SK-N-SH treated with all-trans-retinoic acid at 6 μM for 48 hours (cell line): ENCODE measurements around the gene TTPAL.

Experiments used
- ATAC-seq: fragments of 200-7000 bp; cut with Tn5 transposase; 3 replicates; pipeline ENCODE4 v1.9.1; 2020; ENCODE audit warnings: mild to moderate bottlenecking, moderate library complexity
- ARNTL ChIP-seq: fragments of 450-650 bp; formaldehyde crosslinking; IDR thresholded peaks from 2 replicates; pipeline ENCODE4 v1.5.0; 2020; ENCODE audit warnings: low read depth, mild to moderate bottlenecking, moderate library complexity, borderline replicate concordance
- BACH2 ChIP-seq: fragments of 250-450 bp; sonication (Bioruptor Pico); IDR thresholded peaks from 2 replicates; pipeline ENCODE4 v1.9.0; 2021; ENCODE audit warnings: mild to moderate bottlenecking, borderline replicate concordance
- CREB5 ChIP-seq: fragments of 250-450 bp; sonication (Bioruptor Pico); IDR thresholded peaks from 2 replicates; pipeline ENCODE4 v1.5.1; 2020; ENCODE audit warnings: low read depth, mild to moderate bottlenecking, moderate library complexity
- CSRNP3 ChIP-seq: fragments of 250-450 bp; sonication (Bioruptor Pico); IDR thresholded peaks from 2 replicates; pipeline ENCODE4 v1.5.1; 2021; ENCODE audit warnings: mild to moderate bottlenecking, moderate library complexity
- ESRRG ChIP-seq: fragments of 250-450 bp; sonication (Bioruptor Pico); IDR thresholded peaks from 2 replicates; pipeline ENCODE4 v1.6.1; 2021; ENCODE audit warnings: mild to moderate bottlenecking
- GLIS3 ChIP-seq: fragments of 250-450 bp; sonication (Bioruptor Pico); IDR thresholded peaks from 2 replicates; pipeline ENCODE4 v1.5.0; 2020; ENCODE audit warnings: mild to moderate bottlenecking, moderate library complexity
- ISL1 ChIP-seq: fragments of 250-450 bp; sonication (Bioruptor Pico); IDR thresholded peaks from 2 replicates; pipeline ENCODE4 v2.1.2; 2022; ENCODE audit warnings: mild to moderate bottlenecking, moderate library complexity
- PATZ1 ChIP-seq: fragments of 250-450 bp; sonication (Bioruptor Pico); IDR thresholded peaks from 2 replicates; pipeline ENCODE4 v1.8.0; 2020; ENCODE audit warnings: mild to moderate bottlenecking, moderate library complexity, borderline replicate concordance
- POU6F1 ChIP-seq: fragments of 250-450 bp; sonication (Bioruptor Pico); IDR thresholded peaks from 2 replicates; pipeline ENCODE4 v1.8.0; 2021; ENCODE audit warnings: low read depth, mild to moderate bottlenecking, moderate library complexity, borderline replicate concordance
- PPARA ChIP-seq: fragments of 250-450 bp; sonication (Bioruptor Pico); IDR thresholded peaks from 2 replicates; pipeline ENCODE4 v1.5.0; 2020; ENCODE audit warnings: mild to moderate bottlenecking, borderline replicate concordance
- RARB ChIP-seq: fragments of 250-450 bp; sonication (Bioruptor Pico); IDR thresholded peaks from 2 replicates; pipeline ENCODE4 v1.8.0; 2021; ENCODE audit warnings: mild to moderate bottlenecking, moderate library complexity
- SNAI2 ChIP-seq: fragments of 250-450 bp; sonication (Bioruptor Pico); IDR thresholded peaks from 2 replicates; pipeline ENCODE4 v1.5.0; 2020; ENCODE audit warnings: mild to moderate bottlenecking, moderate library complexity
- TCF4 ChIP-seq: fragments of 250-450 bp; sonication (Bioruptor Pico); IDR thresholded peaks from 2 replicates; pipeline ENCODE4 v1.8.0; 2021; ENCODE audit warnings: mild to moderate bottlenecking, moderate library complexity, borderline replicate concordance
- TOX ChIP-seq: fragments of 250-450 bp; sonication (Bioruptor Pico); IDR thresholded peaks from 2 replicates; pipeline ENCODE4 v1.8.0; 2021; ENCODE audit warnings: mild to moderate bottlenecking, moderate library complexity, borderline replicate concordance
- TSHZ2 ChIP-seq: fragments of 250-450 bp; sonication (Bioruptor Pico); IDR thresholded peaks from 2 replicates; pipeline ENCODE4 v1.5.0; 2020; ENCODE audit warnings: mild to moderate bottlenecking, moderate library complexity
- ZC3H10 ChIP-seq: fragments of 250-450 bp; sonication (Bioruptor Pico); IDR thresholded peaks from 2 replicates; pipeline ENCODE4 v1.5.1; 2021; ENCODE audit warnings: mild to moderate bottlenecking, moderate library complexity
- ZFP3 ChIP-seq: fragments of 250-450 bp; sonication (Bioruptor Pico); IDR thresholded peaks from 2 replicates; pipeline ENCODE4 v1.5.0; 2020; ENCODE audit warnings: mild to moderate bottlenecking, moderate library complexity
- ZFP30 ChIP-seq: fragments of 450-650 bp; formaldehyde crosslinking; IDR thresholded peaks from 2 replicates; pipeline ENCODE4 v1.5.0; 2022; ENCODE audit warnings: mild to moderate bottlenecking, moderate library complexity
- ZNF565 ChIP-seq: fragments of 450-650 bp; formaldehyde crosslinking; conservative IDR thresholded peaks from 2 replicates; pipeline ENCODE4 v1.5.0; 2020; ENCODE audit warnings: low read depth, mild to moderate bottlenecking, moderate library complexity
- ZNF8 ChIP-seq: fragments of 450-650 bp; formaldehyde crosslinking; IDR thresholded peaks from 2 replicates; pipeline ENCODE4 v1.5.0; 2020; ENCODE audit warnings: mild to moderate bottlenecking, moderate library complexity

Gene TTPAL

GRCh38 chr20:44485830-44486198, 10.1 kb downstream of the TTPAL start:
- peak; percentile 39; the same call in 2 of the 3 replicates for ATAC-seq
- no peak for TF ChIP-seq GLIS3 (CRISPR knock-in tag)
- TF ChIP-seq PPARA, result no peak
- no peak for TF ChIP-seq TCF4 (CRISPR knock-in tag)
- TF ChIP-seq SNAI2 (CRISPR knock-in tag), result no peak
- no peak for TF ChIP-seq ZNF8 (CRISPR knock-in tag)
- TF ChIP-seq ESRRG (CRISPR knock-in tag), result no peak
- TF ChIP-seq ISL1, result no peak
- no peak for TF ChIP-seq PATZ1 (CRISPR knock-in tag)
- no peak for TF ChIP-seq TSHZ2 (CRISPR knock-in tag)
- TF ChIP-seq ZNF565 (CRISPR knock-in tag), result no peak
- no peak for TF ChIP-seq RARB (CRISPR knock-in tag)
- TF ChIP-seq ARNTL (CRISPR knock-in tag), result no peak
- TF ChIP-seq BACH2 (CRISPR knock-in tag), result no peak
- no peak for TF ChIP-seq CSRNP3
- TF ChIP-seq ZC3H10 (CRISPR knock-in tag), result no peak
- no peak for TF ChIP-seq ZFP3 (CRISPR knock-in tag)
- TF ChIP-seq TOX (CRISPR knock-in tag), result no peak
- TF ChIP-seq CREB5 (CRISPR knock-in tag), result no peak
- TF ChIP-seq ZFP30 (CRISPR knock-in tag), result no peak

- no peak for ATAC-seq
- no peak for TF ChIP-seq POU6F1 (CRISPR knock-in tag)
- TF ChIP-seq CSRNP3, result no peak
- TF ChIP-seq CREB5 (CRISPR knock-in tag), result no peak
- TF ChIP-seq PATZ1 (CRISPR knock-in tag), result no peak
These were observed 12.9 kb downstream of the TTPAL start for GRCh38 chr20:44488551-44488950.
